GM18499 (cell line): ENCODE measurements around the gene PDGFC.
"Not testable (repeated sequence)": the region's sequence is repeated elsewhere in the genome, so short reads cannot be mapped to it uniquely, and the experiment has no call there.

Source experiments
- ATAC-seq: cut with Tn5 transposase; IDR thresholded peaks from one replicate; pipeline ENCODE4 v1.9.1; 2021; ENCODE audit warnings: moderate number of reproducible peaks; ENCODE audit not compliant: insufficient read depth, unreplicated experiment

PDGFC gene

DNA sequence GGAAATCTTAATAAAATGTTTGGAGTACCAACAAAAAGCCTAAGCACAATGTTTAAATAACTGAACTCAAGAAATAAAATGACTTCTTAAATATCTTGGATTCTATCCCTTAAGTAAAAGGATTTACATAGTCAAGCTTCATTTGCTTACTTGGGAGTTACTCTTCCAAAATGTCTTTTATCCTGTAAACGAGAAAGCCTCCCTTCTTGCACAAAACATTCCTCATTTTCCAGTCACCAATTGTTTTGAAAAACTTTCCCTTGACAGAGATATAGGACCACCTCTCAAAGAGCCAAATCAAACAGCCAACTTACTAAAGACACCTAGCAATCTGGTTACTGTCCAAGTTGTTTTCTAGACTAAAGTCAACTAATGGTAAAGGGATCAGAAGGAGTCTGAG lies 18.6 kb downstream of the PDGFC start:
- no peak for ATAC-seq

DNA sequence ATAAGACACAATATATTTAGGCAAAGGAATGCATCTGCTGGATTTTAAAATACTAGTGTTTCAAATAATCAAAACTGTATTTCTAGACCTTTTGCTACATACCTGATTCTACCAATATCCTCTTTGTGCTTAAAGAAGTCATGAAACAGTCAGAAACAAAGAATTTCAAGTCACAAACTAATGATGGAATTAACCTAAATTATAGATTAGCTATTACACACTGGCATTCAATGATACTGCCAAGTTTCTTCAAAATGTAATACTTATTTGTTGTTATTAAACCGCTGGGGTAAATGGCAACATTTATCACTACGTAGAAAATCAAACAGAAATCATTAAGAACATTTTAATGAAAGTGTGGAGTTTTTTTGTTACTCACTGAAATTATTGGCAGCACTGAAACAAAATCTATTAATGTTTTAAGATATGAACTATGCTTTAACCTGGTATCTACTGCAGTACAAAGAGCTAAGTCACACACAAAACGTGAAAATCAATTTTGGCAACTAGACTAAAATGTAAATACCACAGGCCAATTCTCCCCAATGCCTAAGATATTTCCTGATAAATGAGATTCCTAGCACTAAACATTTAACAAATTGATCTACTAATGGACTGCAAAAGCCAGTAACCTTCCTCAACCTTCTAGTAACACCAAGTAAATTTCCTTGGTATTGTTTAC lies 19.4 kb downstream of the PDGFC start:
- ATAC-seq, result no peak

DNA sequence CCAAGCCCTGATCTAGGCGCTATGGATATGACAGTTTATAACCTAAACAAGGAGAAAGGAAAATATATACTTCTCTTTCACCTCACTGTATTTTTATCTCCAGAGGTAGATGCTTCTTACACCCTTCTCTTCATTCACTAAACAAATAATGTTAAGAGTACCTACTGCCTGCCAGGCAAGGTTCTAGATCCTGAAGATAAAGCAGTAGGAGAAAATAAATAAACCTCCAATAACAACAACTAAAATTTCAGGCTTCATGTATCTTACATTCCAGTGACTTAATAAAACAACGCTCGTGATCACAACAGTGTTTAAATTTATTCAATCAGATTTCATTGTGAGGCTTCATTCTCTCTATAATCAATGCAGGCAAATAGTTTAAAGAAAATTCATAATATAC lies 20.7 kb downstream of the PDGFC start:
- no peak for ATAC-seq

DNA sequence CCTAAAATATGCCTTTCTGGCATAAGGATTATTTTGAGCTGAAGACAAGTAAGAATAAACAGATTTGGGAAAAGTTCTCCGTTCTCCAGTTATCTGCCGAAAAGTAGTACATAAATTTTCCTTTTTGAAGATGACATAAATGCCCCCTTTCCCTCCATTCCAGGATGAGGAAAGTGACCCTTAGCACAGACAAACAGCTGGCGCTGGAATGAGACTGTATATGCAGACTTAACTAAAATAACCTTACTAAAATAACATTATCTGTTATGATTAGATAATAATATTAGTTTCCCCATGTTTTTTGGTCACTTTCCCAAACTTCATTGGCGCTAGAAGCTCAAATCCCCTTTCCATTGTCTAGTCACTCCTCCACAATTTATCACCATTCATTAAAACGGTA lies 21.5 kb downstream of the PDGFC start:
- ATAC-seq, result no peak

DNA sequence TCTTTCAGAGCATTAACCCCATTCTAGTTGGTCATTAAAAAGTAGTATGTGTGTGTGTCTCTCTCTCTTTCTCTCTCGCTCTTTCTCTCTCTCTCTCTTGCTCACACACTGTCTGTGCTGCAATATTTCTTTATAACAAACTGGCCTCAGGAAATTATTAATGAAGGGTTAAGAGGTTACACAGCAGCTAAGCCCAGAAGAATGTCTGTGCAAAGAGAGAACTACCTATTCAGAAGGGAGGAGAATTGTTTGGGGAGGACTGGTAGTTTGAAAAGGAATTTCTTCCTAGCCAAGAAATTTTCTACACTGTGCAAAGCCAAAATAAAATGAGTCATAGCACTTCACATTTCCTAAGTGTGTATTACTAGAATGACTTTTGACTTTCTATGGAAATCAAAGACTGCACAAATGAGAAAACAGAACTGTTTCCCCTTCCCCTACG lies 22.2 kb downstream of the PDGFC start:
- no peak for ATAC-seq

DNA sequence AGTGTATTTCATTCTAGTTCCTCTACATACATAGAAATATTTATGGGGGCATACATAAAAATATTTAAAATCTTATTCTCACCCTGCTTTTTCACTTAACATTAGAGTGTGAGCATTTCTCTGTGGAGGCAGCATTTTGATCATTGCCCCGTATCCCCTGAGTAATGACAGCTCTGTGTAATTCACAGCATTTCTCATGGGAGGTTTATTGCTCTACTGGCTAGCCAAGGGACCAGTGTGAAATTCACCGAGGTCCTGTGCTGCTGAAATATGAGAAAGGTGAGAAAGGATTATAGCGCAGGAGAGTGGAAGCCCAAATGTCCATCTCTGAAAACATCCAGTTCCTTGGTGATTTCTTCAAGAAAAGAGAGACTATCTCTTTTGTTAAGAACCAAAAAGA lies 22.9 kb downstream of the PDGFC start:
- ATAC-seq, result no peak

DNA sequence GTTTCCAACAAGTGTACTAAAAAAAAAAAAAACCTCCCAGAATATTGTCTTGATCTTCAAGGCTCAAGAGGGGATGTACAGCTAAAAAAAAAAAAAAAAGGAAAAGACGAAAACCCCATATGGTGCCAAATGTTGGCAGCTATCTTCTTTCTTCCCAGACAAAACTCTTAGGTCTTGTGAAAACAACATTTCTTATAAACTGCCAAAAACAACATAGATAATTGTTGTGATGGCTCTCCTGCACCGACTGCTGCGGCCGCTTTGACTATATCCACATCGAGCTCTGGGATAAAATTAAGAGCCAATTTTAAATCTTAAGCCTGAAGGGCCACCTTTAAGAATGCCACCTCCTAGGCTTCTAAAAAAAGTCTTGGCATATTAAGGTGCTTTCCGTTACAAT lies 23.5 kb downstream of the PDGFC start:
- ATAC-seq, result no peak

DNA sequence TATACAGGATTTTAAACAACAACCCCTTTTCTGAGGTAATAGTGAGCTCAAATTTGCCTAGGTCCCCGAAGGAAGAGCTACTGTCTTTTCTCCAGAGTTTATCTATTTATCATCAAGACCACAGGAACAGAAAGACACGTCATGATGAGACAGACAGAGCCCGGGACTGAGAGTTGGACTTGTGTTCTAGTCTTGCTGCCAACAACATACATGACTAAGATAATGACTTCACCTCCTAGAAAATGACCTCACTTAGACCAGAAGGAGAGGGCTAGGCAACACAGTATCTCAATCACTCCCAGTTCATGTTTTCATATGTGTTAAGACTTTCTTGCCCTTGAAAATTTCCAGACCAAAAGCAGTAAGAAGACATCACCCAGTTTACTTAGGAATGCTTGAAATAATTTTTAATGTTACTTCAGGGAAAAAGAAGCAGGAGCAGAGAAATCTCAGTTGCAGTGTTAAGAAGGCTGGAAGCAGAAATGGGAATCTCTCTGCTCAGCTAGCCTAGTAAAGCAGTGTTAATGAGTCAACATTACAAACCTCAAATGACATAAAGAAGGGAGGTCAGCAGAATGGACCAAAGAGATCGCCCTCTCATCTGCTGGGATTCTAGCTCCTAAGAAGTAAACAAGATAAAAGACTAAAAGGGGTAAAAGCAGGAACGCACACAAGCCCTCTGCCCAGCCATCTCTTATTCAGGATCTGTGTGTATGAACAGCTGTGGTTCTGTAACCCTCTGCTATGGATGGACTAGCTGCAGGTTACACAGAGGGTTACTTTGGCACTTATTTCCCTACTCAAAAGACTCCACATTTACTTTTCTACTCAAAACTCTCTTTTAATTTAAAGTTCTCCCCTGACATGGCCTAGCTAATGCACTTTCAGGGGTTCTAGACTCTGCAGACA lies 24.8 kb downstream of the PDGFC start:
- ATAC-seq, result no peak

DNA sequence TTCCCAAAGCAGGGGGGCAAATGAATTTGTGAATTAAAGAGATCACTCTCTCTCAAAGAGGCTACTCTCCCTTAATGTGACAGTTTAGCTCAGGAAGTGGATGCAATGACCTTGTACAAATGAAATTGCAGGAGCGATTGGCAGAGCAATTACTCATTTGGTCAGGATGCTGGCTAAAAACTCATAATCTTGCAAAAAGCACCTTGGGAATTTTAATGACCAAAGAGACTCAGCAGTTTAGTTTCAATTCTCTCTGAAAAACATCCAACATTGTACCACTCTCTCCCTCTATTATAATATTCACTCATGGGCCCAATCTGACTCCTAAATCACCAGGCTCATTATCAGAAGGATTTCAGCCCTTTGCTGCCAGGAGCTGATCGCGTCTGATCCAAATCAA lies 26.1 kb downstream of the PDGFC start:
- no peak for ATAC-seq

DNA sequence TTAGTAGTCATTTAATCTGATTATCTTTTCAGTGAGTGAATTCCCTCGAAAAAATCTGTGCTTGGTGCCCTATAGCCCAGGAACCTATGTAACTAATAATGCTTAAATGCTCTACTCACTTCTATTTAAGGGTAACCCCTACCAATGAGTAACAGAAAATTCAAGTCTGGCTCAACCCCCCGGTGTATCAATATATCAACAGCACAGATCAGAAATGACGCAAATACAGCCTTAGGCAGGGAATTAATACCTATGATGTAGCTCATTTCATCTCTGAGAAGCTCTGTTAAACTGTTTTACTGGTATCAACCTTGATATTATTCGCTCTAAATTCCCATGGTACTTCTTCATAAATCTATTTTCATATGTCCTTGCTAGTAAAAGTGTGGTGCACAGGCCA lies 28.6 kb downstream of the PDGFC start:
- ATAC-seq, result no peak

DNA sequence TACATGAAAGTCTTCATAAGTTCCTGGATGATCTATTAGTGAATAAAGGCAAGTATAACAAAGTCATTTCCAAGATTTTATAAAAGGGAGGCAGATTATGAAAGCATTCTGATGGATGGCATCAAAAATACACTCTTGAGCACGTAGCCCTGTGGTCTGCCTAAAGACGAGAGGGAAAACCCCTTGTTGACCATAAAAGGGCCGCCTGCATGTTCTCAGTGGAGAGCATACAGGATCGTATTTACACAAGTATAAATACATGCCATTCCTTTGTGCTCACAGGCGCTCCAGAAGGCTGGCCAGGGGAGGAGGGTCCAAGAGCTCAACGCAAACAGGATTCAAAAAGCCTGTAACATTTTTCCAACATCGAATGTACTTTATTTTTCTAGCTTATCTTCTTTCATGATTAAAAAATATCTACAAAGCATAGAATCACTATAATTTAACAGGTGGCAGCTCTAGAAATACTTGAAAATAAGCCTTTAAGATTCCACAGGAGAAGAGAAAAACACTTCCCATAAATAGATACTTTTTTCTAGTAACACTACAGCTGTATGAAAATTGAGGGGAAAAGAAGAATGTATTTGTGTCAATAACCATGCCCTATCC lies 29.6 kb downstream of the PDGFC start:
- no peak for ATAC-seq

DNA sequence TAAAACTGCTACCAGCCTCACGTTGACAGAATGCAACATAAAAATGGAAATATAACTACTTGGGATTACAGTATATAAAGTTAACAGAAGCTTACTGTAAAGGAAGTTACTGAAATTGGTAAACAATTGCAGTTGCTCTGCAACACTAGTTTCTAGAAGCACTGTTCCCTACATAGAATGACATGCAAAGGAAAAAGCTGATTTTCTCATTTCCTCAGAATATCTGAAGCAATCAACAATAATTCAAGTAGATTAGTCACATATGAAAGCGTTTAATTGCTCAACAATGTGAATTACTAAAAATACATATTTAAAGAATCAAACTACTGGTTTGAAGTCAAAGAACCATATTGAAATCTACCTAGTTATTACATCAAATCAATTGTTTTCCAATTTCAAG lies 31.8 kb downstream of the PDGFC start:
- no peak for ATAC-seq

DNA sequence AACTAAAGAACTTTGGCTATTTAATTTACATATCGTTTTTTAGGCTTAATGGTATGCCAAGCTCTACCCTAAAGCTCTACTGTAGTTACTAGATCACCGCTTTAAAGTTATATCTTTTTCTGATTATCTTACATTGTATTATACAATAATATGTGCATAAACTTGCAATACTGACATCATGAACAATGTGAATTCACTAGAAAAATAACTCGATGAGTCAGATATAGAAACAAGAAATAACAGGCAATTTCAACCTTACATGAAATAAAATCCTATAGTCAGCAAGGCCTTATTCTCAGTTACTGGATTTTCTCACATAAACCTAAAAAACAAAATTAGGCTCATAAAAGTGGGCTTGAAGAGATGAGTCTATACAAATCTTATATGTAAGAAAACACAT lies 32.5 kb downstream of the PDGFC start:
- no peak for ATAC-seq

DNA sequence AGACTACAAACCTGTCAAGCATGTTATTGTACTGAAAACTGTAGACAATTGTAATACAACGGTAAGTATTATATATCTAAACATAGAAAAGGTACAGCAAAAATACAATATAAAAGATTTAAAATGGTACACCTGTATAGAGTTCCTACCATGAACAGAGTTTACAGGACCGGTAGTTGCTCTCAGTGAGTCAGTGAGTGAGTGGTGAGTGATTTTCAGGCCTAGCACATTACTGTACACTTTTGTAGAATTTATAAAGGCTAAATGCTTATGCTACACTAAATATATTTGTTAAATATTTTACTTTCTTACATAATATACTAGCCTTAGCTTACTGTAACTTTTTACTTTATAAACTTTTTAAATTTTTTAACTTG lies 37.4 kb downstream of the PDGFC start:
- ATAC-seq, result no peak

DNA sequence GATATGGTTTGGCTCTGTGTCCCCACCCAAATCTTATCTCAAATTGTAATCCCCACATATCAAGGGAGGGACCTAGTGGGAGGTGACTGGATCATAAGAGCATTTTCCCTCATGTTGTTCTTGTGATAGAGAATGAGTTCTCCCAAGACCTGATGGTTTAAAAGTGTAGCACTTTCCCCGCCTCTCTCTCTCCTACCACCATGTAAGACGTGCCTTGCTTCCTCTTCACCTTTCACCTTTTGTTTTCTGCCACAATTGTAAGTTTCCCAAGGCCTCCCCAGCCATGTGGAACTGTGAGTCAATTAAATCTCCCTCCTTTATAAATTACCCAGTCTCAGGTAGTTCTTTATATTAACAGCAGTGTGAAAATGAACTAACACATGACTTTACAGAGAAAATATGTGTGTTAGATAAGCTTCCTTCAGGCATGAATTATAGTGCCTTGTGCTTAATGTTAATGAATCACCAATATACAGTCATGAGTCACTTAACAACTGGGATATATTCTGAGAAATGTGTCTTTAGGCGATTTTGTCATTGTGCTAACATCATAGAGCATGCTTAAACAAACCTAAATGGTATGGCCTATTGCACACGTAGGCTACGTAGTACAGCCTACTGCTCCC lies 37.9 kb downstream of the PDGFC start:
- ATAC-seq, result no peak

DNA sequence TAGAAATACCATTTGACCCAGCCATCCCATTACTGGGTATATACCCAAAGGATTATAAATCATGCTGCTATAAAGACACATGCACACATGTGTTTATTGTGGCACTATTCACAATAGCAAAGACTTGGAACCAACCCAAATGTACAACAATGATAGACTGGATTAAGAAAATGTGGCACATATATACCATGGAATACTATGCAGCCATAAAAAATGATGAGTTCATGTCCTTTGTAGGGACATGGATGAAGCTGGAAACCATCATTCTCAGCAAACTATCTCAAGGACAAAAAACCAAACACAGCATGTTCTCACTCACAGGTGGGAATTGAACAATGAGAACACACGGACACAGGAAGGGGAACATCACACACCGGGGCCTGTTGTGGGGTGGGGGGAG lies 39.2 kb downstream of the PDGFC start:
- ATAC-seq, result not testable (repeated sequence)

DNA sequence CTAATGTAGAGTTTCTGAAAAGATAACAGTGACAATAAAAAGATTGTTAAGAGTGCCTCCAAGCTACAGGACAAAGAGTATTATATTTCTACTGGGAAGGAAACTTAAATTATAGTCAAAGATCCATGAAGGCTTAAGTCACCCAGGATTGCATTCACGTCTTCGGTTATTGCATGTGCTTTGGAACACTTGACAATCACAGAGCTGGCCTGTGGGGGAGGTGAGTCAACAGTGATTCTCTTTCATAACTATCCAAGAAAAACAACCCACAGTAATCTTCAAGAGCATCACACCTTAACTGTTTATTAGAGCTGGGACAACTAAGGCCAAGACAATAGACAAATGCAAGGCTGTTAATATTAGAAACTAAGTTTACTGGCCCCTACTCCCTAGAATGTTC lies 40.3 kb downstream of the PDGFC start:
- ATAC-seq, result no peak

DNA sequence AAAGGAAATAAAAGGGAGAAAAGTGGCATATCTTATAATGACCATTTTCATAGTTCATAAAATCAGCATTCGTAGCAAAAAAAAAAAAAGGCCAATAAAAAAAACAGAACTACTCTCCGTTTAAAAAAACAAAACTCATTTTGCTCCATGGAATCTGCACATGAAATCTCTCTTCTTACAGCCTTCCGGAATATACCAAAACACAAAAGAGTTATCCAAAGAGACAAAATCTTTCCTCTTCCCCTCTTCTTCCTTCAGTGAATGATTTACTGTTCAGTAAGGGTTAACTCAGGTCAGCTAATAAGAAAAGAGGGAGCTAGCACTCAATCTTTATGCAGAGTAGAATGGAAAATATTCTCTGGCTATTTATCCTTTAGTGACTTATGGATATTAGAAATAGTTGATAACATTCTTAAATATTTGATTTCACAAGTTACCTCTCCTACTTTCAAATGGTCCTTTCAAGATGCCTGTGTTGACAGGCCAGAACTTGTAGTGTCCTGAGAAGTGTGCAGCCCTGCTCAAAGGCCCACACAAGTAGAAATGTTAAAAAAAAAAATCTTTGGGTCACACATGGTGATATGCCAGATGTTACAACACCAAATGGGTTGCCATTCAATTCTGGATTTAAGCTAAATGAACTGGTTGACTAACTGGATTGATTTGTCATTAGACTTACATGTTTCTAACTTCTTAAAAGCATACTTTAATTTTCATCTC lies 42.1 kb downstream of the PDGFC start:
- ATAC-seq, result no peak

DNA sequence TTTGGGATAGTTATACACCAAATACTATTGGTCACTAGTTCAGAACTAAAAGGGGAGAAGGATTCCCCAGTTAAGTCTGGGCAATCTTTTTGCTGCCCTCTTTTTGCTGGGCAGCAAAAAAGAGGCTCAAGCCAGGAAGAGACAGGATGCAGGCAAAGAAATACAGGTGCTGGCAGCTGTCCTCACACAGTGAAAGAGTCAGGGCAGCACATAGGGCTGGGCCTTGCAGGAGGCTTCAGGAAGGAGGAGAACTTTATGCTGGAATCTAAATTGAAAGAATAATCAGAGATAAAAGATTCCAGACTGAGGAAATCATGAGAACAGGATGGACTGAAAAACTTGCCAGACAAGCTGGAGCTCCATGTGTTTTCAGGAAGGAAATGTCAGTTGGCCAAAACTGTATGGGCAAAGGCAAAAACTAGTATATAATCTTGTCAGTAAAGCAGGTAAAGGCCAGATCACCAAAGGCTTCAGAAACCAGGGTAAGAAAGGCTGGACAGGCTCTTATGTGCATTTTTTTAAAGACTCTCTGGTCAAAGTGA lies 46.8 kb downstream of the PDGFC start:
- ATAC-seq, result no peak

DNA sequence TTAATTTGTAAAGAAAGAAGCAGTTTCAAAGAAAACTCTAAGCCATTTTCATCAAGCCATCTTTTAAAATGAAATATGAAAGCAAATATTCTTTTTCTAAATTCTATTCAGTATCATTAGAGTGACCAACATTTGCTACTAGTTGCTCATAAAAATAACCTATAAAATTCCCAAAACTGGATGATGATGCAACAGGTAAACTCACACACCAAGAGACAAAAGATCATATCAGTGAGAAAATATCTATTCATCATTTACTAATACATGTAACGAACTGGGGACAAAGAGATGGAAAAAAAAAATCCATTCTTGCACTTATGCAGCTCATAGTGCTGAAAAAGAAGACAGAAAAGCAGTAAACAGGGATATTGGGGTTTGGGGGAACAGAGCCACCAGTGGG lies 48.1 kb downstream of the PDGFC start:
- ATAC-seq, result no peak
